PFSK-1 (cell line): ENCODE measurements around the gene DBNL.

ENCODE experiments used
- FOXP2 ChIP-seq: optimal IDR thresholded peaks from 2 replicates; pipeline ENCODE3; 2011; ENCODE audit warnings: borderline replicate concordance, control low read depth, inconsistent platforms; ENCODE audit not compliant: insufficient read depth; ENCODE audit errors: extremely low read length, extremely low read depth
- POLR2AphosphoS5 ChIP-seq: IDR thresholded peaks from 2 replicates; pipeline ENCODE4 v1.6.1; 2012; ENCODE audit warnings: low read depth, mild to moderate bottlenecking, control low read depth, low read length, moderate library complexity
- REST ChIP-seq, 2 experiments: IDR thresholded peaks; 2 replicates each; pipeline versions ENCODE4 v1.6.1 to v1.8.0; 2011 to 2012; ENCODE audit warnings: low read depth in 2 of 2, low read length in 2 of 2, control low read depth in 1 of 2, inconsistent platforms in 1 of 2, mild to moderate bottlenecking in 1 of 2, moderate library complexity in 1 of 2; ENCODE audit not compliant: insufficient read depth in 1 of 2
- SIN3A ChIP-seq: IDR thresholded peaks from 2 replicates; pipeline ENCODE4 v1.6.1; 2012; ENCODE audit warnings: mild to moderate bottlenecking, low read length, moderate library complexity, borderline replicate concordance; ENCODE audit not compliant: insufficient read depth
- TAF1 ChIP-seq: IDR thresholded peaks from 2 replicates; pipeline ENCODE4 v1.6.1; 2012; ENCODE audit warnings: low read length, control low read depth, borderline replicate concordance; ENCODE audit not compliant: insufficient read depth

Gene DBNL

GRCh38 chr7:44107961-44108767, 63.7 kb downstream of the DBNL start:
- TF ChIP-seq REST (IDR thresholded peaks at IDR 0.05; ENCODE audit: insufficient read depth in 1 of 2, low read depth in 2 of 2, low read length in 2 of 2) (no peak), TAF1 (no peak), SIN3A (no peak), POLR2AphosphoS5 (no peak), FOXP2 (no peak)

- TF ChIP-seq FOXP2 (no peak), SIN3A (no peak)
These were observed 64.6 kb downstream of the DBNL start for GRCh38 chr7:44108768-44109750.

GRCh38 chr7:44109991-44110390, 65.5 kb downstream of the DBNL start:
- TF ChIP-seq TAF1 (no peak), SIN3A (no peak), FOXP2 (no peak), POLR2AphosphoS5 (no peak), REST (IDR thresholded peaks at IDR 0.05; ENCODE audit: insufficient read depth in 1 of 2, low read depth in 2 of 2, low read length in 2 of 2) (no peak)

GRCh38 chr7:44110719-44111635, 66.5 kb downstream of the DBNL start:
- TF ChIP-seq SIN3A (no peak), REST (IDR thresholded peaks at IDR 0.05; ENCODE audit: insufficient read depth in 1 of 2, low read depth in 2 of 2, low read length in 2 of 2) (no peak), TAF1 (no peak), FOXP2 (no peak), POLR2AphosphoS5 (no peak)
